MCF 10A (cell line): ENCODE data around the gene OR4E1. TPM values are rescaled to one million over a fixed set of nuclear protein-coding genes. Genes with fewer than 3 reads are reported as not detected.

Experiments
- Bru-seq: library from RNA; stranded (reverse); fragments of 400-500 nt; gene quantifications from one replicate; lab custom pipeline; 2021; lab: Mats Ljungman, UMichigan
- BruChase-seq, 2 experiments: library from RNA; stranded (reverse); fragments of 400-500 nt; gene quantifications; one replicate each; lab custom pipeline; 2021; lab: Mats Ljungman, UMichigan
- BruUV-seq: library from RNA; stranded (reverse); fragments of 400-500 nt; replicated peaks from 2 replicates; lab custom pipeline; 2021; lab: Mats Ljungman, UMichigan
- CTCF ChIA-PET: fragments of 300-600 bp; sonication (Branson Sonifier 250); formaldehyde crosslinking; extraction: SDS; loops from one replicate; lab custom pipeline; 2021; ENCODE audit warnings: antibody characterized with exemption, inconsistent platforms; lab: Yijun Ruan, JAX
- POLR2A ChIA-PET: fragments of 300-600, 350-650 bp; sonication (Branson Sonifier 250); formaldehyde crosslinking; extraction: SDS; loops from one replicate; lab custom pipeline; 2020; ENCODE audit warnings: antibody characterized with exemption, inconsistent platforms; lab: Yijun Ruan, JAX
- DNase-seq: peaks from one replicate; pipeline ENCODE4 v3.0.0-alpha.2; 2018; ENCODE audit not compliant: unreplicated experiment
- H3K27ac Mint-ChIP-seq: one replicate; pipeline ENCODE4 v1.8.0; 2022; ENCODE audit warnings: mild to moderate bottlenecking, low read depth, mixed read lengths; ENCODE audit not compliant: unreplicated experiment
- H3K27me3 Mint-ChIP-seq: one replicate; pipeline ENCODE4 v1.8.0; 2022; ENCODE audit warnings: mixed read lengths; ENCODE audit not compliant: insufficient read depth, unreplicated experiment
- H3K36me3 Mint-ChIP-seq: one replicate; pipeline ENCODE4 v1.8.0; 2022; ENCODE audit warnings: mild to moderate bottlenecking, moderate library complexity, mixed read lengths; ENCODE audit not compliant: insufficient read depth, unreplicated experiment
- H3K4me1 Mint-ChIP-seq: one replicate; pipeline ENCODE4 v1.8.0; 2022; ENCODE audit warnings: mixed read lengths; ENCODE audit not compliant: insufficient read depth, unreplicated experiment
- H3K4me3 Mint-ChIP-seq: one replicate; pipeline ENCODE4 v1.8.0; 2022; ENCODE audit warnings: mild to moderate bottlenecking, moderate library complexity, mixed read lengths; ENCODE audit not compliant: unreplicated experiment
- H3K9me3 Mint-ChIP-seq: one replicate; pipeline ENCODE4 v1.8.0; 2022; ENCODE audit warnings: mixed read lengths; ENCODE audit not compliant: unreplicated experiment
- CTCF ChIP-seq: fragments of 200-600 bp; IDR thresholded peaks from one replicate; pipeline ENCODE4 v1.8.0; 2022; ENCODE audit warnings: antibody characterized with exemption, mild to moderate bottlenecking; ENCODE audit not compliant: unreplicated experiment
- intact Hi-C: fragments of 100-400 bp; cut with micrococcal nuclease; formaldehyde crosslinking; loops from 2 replicates; pipeline ENCODE4 v1.14.1; 2022
- long read RNA-seq: library from polyadenylated mRNA; stranded (forward); transcript quantifications from one replicate; pipeline ENCODE4 v2.0.0, GENCODE V29; 2022
- total RNA-seq: library from RNA; stranded (reverse); gene quantifications from 2 replicates; pipeline ENCODE4 v1.2.3, GENCODE V29; 2022

Gene OR4E1
- total RNA-seq (not detected in 2 replicates), Bru-seq, nascent RNA (not detected), BruChase-seq, experiment 1, labeled RNA remaining after a 6-hour chase (not detected), BruChase-seq, experiment 2, labeled RNA remaining after a 2-hour chase (not detected)
- long read RNA-seq: 0 reads

GRCh38 chr14:21673718-21674117 lies at the start of gene OR4E1:
Gene OR4E1 (minus strand): TSS chr14:21673818. CDS start chr14:21670935, 2,883 bp downstream.
- no TSS peak for BruUV-seq
- TF ChIP-seq CTCF: no peak
- Mint-ChIP-seq H3K27ac (no peak within 1 kb of the TSS), H3K4me3 (no peak within 1 kb of the TSS), H3K4me1 (no peaks in the 10 kb centered on the region), H3K27me3 (peaks cover 29% of the 10 kb centered on the region), H3K9me3 (peaks cover 7% of the 10 kb centered on the region), H3K36me3 (no peaks in the 10 kb centered on the region)
- DNase-seq: no peak
- intact Hi-C loops: no loop called here
- POLR2A ChIA-PET: no interaction called here
- CTCF ChIA-PET: interaction anchor here (0.7 to 1.4 kb wide), 2 partner anchors 8 to 323 kb away, joined by 3 read pairs; no protein-coding TSS in a partner anchor

- DNase-seq: no peak
- intact Hi-C loops: no loop called here
- Mint-ChIP-seq H3K4me3 (no peak overlapping the region), H3K27ac (no peak overlapping the region), H3K9me3 (no peaks in the 10 kb centered on the region), H3K4me1 (no peaks in the 10 kb centered on the region), H3K27me3 (peaks cover 97% of the 10 kb centered on the region), H3K36me3 (no peaks in the 10 kb centered on the region)
- no TSS peak for BruUV-seq
- ChIA-PET POLR2A (no interaction called here), CTCF (interaction anchor here (0.6 to 2.2 kb wide), 2 partner anchors 10 to 1015 kb away, joined by 4 to 10 read pairs; no protein-coding TSS in a partner anchor)
- TF ChIP-seq CTCF: no peak
These were observed 47.9 kb upstream of the OR4E1 start for GRCh38 chr14:21721504-21721903.

GRCh38 chr14:21719841-21720240 lies 46.2 kb upstream of the OR4E1 start:
- no peaks in the 10 kb centered on the region for H3K36me3 Mint-ChIP-seq
- intact Hi-C loops: no loop called here
- CTCF ChIA-PET: interaction anchor here (1.0 to 1.6 kb wide), 2 partner anchors 9 to 30 kb away, joined by 4 to 6 read pairs; no protein-coding TSS in a partner anchor
- DNase-seq: no peak
- peaks cover 94% of the 10 kb centered on the region for H3K27me3 Mint-ChIP-seq
- H3K4me3 Mint-ChIP-seq: no peak overlapping the region
- H3K4me1 Mint-ChIP-seq: no peaks in the 10 kb centered on the region
- no peaks in the 10 kb centered on the region for H3K9me3 Mint-ChIP-seq
- TF ChIP-seq CTCF: no peak
- BruUV-seq: no TSS peak
- POLR2A ChIA-PET: no interaction called here
- no peak overlapping the region for H3K27ac Mint-ChIP-seq

- ChIA-PET CTCF (no interaction called here), POLR2A (no interaction called here)
- H3K9me3 Mint-ChIP-seq: no peaks in the 10 kb centered on the region
- H3K4me1 Mint-ChIP-seq: no peaks in the 10 kb centered on the region
- peaks cover 79% of the 10 kb centered on the region for H3K27me3 Mint-ChIP-seq
- intact Hi-C loops: no loop called here
- BruUV-seq: no TSS peak
- TF ChIP-seq CTCF: no peak
- no peak for DNase-seq
- no peak overlapping the region for H3K27ac Mint-ChIP-seq
- H3K4me3 Mint-ChIP-seq: no peak overlapping the region
- no peaks in the 10 kb centered on the region for H3K36me3 Mint-ChIP-seq
These were observed 40.8 kb upstream of the OR4E1 start for GRCh38 chr14:21714318-21714929.
